Upper lobe of left lung (tissue), 6 donors: Measurements from ENCODE around the gene SMAGP. TPM values are rescaled to one million over a fixed set of nuclear protein-coding genes. Genes with fewer than 3 reads are reported as not detected.
A peak's percentile ranks its signal among the peaks of the same experiment; 100 is the strongest.
"Not testable (repeated sequence)": the region's sequence is repeated elsewhere in the genome, so short reads cannot be mapped to it uniquely, and the experiment has no call there.

ENCODE experiments used
- ATAC-seq, 2 donors: fragments of 200-7000 bp; cut with Tn5 transposase; one replicate each; pipeline ENCODE4 v1.9.1; 2022; ENCODE audit warnings: mild to moderate bottlenecking in 2 of 2, moderate library complexity in 2 of 2; ENCODE audit not compliant: low FRiP score in 2 of 2
- DNase-seq, 2 donors: peaks; one replicate each; pipeline ENCODE4 v3.0.0-alpha.2; 2019 to 2020
- H3K27ac ChIP-seq, 4 donors: fragments of 200-600 bp; sonication (generic); one replicate each; pipeline ENCODE4 v1.5.1; 2016 to 2019
- H3K27me3 ChIP-seq, 4 donors: fragments of 200-600 bp; sonication (generic); one replicate each; pipeline ENCODE4 v1.5.1; 2017 to 2019
- H3K36me3 ChIP-seq, 4 donors: fragments of 200-600 bp; sonication (generic); one replicate each; pipeline ENCODE4 v1.5.1; 2016 to 2019
- H3K4me1 ChIP-seq, 4 donors: fragments of 200-600 bp; sonication (generic); one replicate each; pipeline ENCODE4 v1.5.1; 2018 to 2019
- H3K4me3 ChIP-seq, 4 donors: fragments of 200-600 bp; sonication (generic); one replicate each; pipeline ENCODE4 v1.5.1; 2017 to 2019; ENCODE audit warnings: mild to moderate bottlenecking in 2 of 4, moderate library complexity in 1 of 4
- H3K9me3 ChIP-seq, 4 donors: fragments of 200-600 bp; sonication (generic); one replicate each; pipeline ENCODE4 v1.5.1; 2018 to 2019
- EP300 ChIP-seq, 4 donors: sonication (generic); formaldehyde crosslinking; IDR thresholded peaks; one replicate each; pipeline ENCODE4 v1.5.1; 2017; ENCODE audit warnings: antibody characterized with exemption in 4 of 4, control low read depth in 2 of 4
- POLR2A ChIP-seq, 4 donors: fragments of 450-650 bp; IDR thresholded peaks; one replicate each; pipeline ENCODE4 v1.5.1; 2016 to 2017; ENCODE audit warnings: antibody characterized with exemption in 4 of 4, mild to moderate bottlenecking in 2 of 4
- POLR2AphosphoS5 ChIP-seq, 2 donors: sonication (generic); formaldehyde crosslinking; IDR thresholded peaks; one replicate each; pipeline ENCODE4 v1.5.1; 2017; ENCODE audit warnings: antibody characterized with exemption in 2 of 2
- WGBS, 2 donors: methylation state at CpG; one replicate each; pipeline ENCODE4 v1.1.5; 2017 to 2018; 5-methylcytosine and 5-hydroxymethylcytosine counted together
- total RNA-seq, 6 donors: library from RNA; depleted of rRNA in 4 of 6; stranded (reverse); fragments of >200 nt in 4 of 6; gene quantifications; one replicate each; pipeline versions ENCODE4 v1.1.0 to v1.2.1, GENCODE V29; 2016 to 2021
- TF ChIP-seq, protein P1 (sequence below), 6 experiments: fragments of 450-650 bp in 4 of 6; fragments of 200-600 bp in 2 of 6; sonication (generic) in 2 of 6; IDR thresholded peaks; one replicate each; pipeline ENCODE4 v1.5.1; 2016 to 2019; ENCODE audit warnings: antibody characterized with exemption in 6 of 6
- donor health status: DM: no; HTN: no; CAD: no; lungs with moderate emphysema.
- donor health status: DM: no; HTN: yes; CAD: no; lungs with severe emphysema.

The SMAGP gene
- total RNA-seq, 6 donors from 2014 or later: 25.1 to 58.2 (median 28.8) TPM

DNA sequence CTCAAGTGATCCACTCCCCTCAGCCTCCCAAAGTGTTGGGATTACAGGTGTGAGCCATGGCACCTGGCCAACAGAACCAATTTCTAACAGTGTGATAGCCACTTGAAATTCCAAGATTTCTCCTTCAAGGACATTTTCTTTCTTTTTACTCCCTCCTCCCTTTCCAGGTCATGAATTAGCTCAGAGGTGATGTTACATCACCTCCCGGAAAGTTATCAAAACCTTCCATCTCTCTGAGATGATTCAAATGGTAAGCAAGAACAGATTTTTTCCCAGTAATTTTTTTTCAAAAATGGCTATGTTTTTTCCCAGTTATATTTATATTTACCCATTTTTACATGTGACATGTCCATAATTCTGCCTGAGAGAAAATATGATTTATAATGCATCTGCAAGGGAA lies 15.6 kb upstream of the SMAGP start:
- no peak for DNase-seq
- Histone ChIP-seq H3K36me3 (peaks cover 0 to 3% (median 0%) of the 10 kb centered on the region in 4 donors), H3K9me3 (no peaks in the 10 kb centered on the region), H3K4me1 (no peaks in the 10 kb centered on the region), H3K27me3 (no peaks in the 10 kb centered on the region), H3K27ac (no peak overlapping the region), H3K4me3 (no peak overlapping the region)
- ATAC-seq: no peak
- TF ChIP-seq POLR2AphosphoS5 (IDR thresholded peaks at IDR 0.05) (no peak), EP300 (IDR thresholded peaks at IDR 0.05) (no peak), POLR2A (IDR thresholded peaks at IDR 0.05) (no peak)
- TF ChIP-seq, protein P1, sequence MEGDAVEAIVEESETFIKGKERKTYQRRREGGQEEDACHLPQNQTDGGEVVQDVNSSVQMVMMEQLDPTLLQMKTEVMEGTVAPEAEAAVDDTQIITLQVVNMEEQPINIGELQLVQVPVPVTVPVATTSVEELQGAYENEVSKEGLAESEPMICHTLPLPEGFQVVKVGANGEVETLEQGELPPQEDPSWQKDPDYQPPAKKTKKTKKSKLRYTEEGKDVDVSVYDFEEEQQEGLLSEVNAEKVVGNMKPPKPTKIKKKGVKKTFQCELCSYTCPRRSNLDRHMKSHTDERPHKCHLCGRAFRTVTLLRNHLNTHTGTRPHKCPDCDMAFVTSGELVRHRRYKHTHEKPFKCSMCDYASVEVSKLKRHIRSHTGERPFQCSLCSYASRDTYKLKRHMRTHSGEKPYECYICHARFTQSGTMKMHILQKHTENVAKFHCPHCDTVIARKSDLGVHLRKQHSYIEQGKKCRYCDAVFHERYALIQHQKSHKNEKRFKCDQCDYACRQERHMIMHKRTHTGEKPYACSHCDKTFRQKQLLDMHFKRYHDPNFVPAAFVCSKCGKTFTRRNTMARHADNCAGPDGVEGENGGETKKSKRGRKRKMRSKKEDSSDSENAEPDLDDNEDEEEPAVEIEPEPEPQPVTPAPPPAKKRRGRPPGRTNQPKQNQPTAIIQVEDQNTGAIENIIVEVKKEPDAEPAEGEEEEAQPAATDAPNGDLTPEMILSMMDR (IDR thresholded peaks at IDR 0.05): no peak
- WGBS, 2 donors: 60 to 66% methylated on average over 1 of the region's 1 CpG

GRCh38 chr12:51281202-51281924 lies 11.1 kb upstream of the SMAGP start:
- Histone ChIP-seq H3K27ac (no peak overlapping the region), H3K36me3 (peaks cover 0 to 3% (median 0%) of the 10 kb centered on the region in 4 donors), H3K4me3 (no peak overlapping the region), H3K4me1 (no peaks in the 10 kb centered on the region), H3K9me3 (no peaks in the 10 kb centered on the region), H3K27me3 (no peaks in the 10 kb centered on the region)
- ATAC-seq: no peak
- 85 to 94% methylated on average over 4 of the region's 4 CpGs for WGBS, 2 donors
- DNase-seq: no peak
- TF ChIP-seq POLR2AphosphoS5 (IDR thresholded peaks at IDR 0.05) (no peak), EP300 (IDR thresholded peaks at IDR 0.05) (no peak), POLR2A (IDR thresholded peaks at IDR 0.05) (no peak)
- TF ChIP-seq, protein P1 (IDR thresholded peaks at IDR 0.05): no peak

DNA sequence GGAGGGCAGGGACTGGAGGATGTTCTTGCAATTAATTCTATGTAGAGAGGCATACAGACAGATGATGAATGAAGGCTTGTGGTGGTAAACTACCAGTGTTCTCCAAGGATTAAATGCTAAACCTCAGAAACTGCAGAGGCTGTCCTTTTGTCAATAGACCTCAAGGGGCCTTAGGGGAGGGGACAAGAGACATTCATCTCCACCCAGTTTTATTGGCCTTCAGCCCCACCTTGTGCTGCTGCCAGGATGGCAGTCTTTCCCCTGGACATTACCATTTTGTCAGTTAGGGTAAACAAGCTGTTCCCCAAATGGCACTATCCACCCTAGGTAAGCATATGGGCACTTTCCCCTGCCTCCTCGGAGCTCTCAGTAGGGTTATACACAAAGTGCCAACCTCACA lies 4.9 kb upstream of the SMAGP start:
- ATAC-seq (no peak), DNase-seq (no peak)
- WGBS, 2 donors: 62 to 67% methylated on average over 1 of the region's 1 CpG
- no peaks in the 10 kb centered on the region for H3K9me3 ChIP-seq
- no peaks in the 10 kb centered on the region for H3K27me3 ChIP-seq
- TF ChIP-seq EP300 (IDR thresholded peaks at IDR 0.05) (no peak), POLR2A (IDR thresholded peaks at IDR 0.05) (no peak), POLR2AphosphoS5 (IDR thresholded peaks at IDR 0.05) (no peak)
- TF ChIP-seq, protein P1 (IDR thresholded peaks at IDR 0.05): no peak
- H3K27ac ChIP-seq: no peak overlapping the region
- H3K4me1 ChIP-seq: peaks cover 4 to 10% (median 8%) of the 10 kb centered on the region in 4 donors
- no peak overlapping the region for H3K4me3 ChIP-seq
- no peaks in the 10 kb centered on the region for H3K36me3 ChIP-seq

- not testable (repeated sequence) for H3K9me3 ChIP-seq, H3K4me3 ChIP-seq, H3K36me3 ChIP-seq, H3K27me3 ChIP-seq, DNase-seq, H3K27ac ChIP-seq, ATAC-seq
- WGBS, 2 donors: 93 to 94% methylated on average over 7 of the region's 7 CpGs
- peaks cover 4 to 25% (median 15%) of the 10 kb centered on the region in 4 donors for H3K4me1 ChIP-seq
Measured at GRCh38 chr12:51272810-51273209, 2.6 kb upstream of the SMAGP start.

DNA sequence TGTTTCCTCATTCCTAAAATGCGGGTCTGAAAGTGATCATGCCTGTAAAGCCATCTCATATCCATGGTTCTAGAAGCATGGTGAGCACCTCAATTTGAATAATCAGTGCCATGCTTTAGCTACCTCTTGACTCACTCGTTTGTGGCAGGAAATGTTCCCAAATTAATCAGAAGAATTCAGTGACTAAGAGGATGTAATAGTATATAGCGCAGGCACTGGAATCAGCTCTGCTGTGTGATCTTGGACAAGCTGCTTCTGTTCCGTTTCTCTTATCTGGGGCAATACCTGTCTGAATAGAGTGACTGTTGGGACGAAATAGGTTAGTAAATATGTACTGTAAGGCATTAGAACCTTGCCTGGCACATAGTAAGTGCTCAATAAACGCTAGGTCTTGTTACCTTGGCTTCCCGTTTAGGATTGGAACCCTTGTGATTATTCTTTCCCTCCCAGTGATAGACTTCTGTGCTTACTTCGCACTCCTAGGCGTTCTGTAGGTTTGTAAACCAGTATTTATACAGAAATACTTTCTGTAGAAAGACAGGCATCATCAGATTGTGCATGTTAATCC lies 820 bp upstream of the SMAGP start:
- H3K4me1 ChIP-seq: peaks cover 4 to 31% (median 15%) of the 10 kb centered on the region in 4 donors
- peak overlapping the region; percentile 79 to 85 (median 82) for H3K27ac ChIP-seq
- TF ChIP-seq POLR2AphosphoS5 (IDR thresholded peaks at IDR 0.05) (no peak), POLR2A (IDR thresholded peaks at IDR 0.05) (no peak), EP300 (IDR thresholded peaks at IDR 0.05) (no peak)
- TF ChIP-seq, protein P1 (IDR thresholded peaks at IDR 0.05): no peak
- peak; percentile 20 to 39 for ATAC-seq
- H3K4me3 ChIP-seq: peak overlapping the region; percentile 69 to 87 (median 83)
- no peaks in the 10 kb centered on the region for H3K36me3 ChIP-seq
- WGBS, 2 donors: 41 to 46% methylated on average over 9 of the region's 9 CpGs
- no peaks in the 10 kb centered on the region for H3K27me3 ChIP-seq
- DNase-seq: no peak
- H3K9me3 ChIP-seq: no peaks in the 10 kb centered on the region
